Stimulated activated CD8-positive, alpha-beta memory T cell treated with anti-CD3 and anti-CD28 coated beads, Interleukin-15, amount 100 ng/mL, for 24 hours (primary cell): ENCODE results near the gene RNF19B.
"Not testable (repeated sequence)": the region's sequence is repeated elsewhere in the genome, so short reads cannot be mapped to it uniquely, and the experiment has no call there.

ENCODE experiments used
- DNase-seq: peaks from one replicate; pipeline ENCODE4 v3.0.0-alpha.2; 2020; ENCODE audit warnings: low read depth

RNF19B gene

GRCh38 chr1:32992489-32993323 lies 28.1 kb upstream of the RNF19B start:
- no peak for DNase-seq

- DNase-seq = no peak
Observed at GRCh38 chr1:32991819-32992488, 27.3 kb upstream of the RNF19B start.

GRCh38 chr1:32991386-32991785 lies 26.8 kb upstream of the RNF19B start:
- no peak for DNase-seq

GRCh38 chr1:32990887-32991286 lies 26.3 kb upstream of the RNF19B start:
- no peak for DNase-seq

- DNase-seq = no peak
Observed at GRCh38 chr1:32989160-32990050, 24.8 kb upstream of the RNF19B start.

- DNase-seq = no peak
Observed at GRCh38 chr1:32988665-32989064, 24.1 kb upstream of the RNF19B start.

GRCh38 chr1:32985226-32985625 lies 20.6 kb upstream of the RNF19B start:
- DNase-seq = no peak

GRCh38 chr1:32984455-32985171 lies 20.0 kb upstream of the RNF19B start:
- no peak for DNase-seq

- DNase-seq = no peak
Observed at GRCh38 chr1:32984090-32984454, 19.5 kb upstream of the RNF19B start.

- no peak for DNase-seq
Observed at GRCh38 chr1:32983020-32983419, 18.4 kb upstream of the RNF19B start.

- DNase-seq = no peak
Observed at GRCh38 chr1:32981003-32981901, 16.6 kb upstream of the RNF19B start.

GRCh38 chr1:32980080-32980479 lies 15.5 kb upstream of the RNF19B start:
- no peak for DNase-seq

GRCh38 chr1:32978854-32979253 lies 14.2 kb upstream of the RNF19B start:
- DNase-seq = no peak

- no peak for DNase-seq
Observed at GRCh38 chr1:32977546-32978087, 13.0 kb upstream of the RNF19B start.

GRCh38 chr1:32975055-32975454 lies 10.4 kb upstream of the RNF19B start:
- DNase-seq = not testable (repeated sequence)

GRCh38 chr1:32973458-32973857 lies 8.8 kb upstream of the RNF19B start:
- not testable (repeated sequence) for DNase-seq

GRCh38 chr1:32972814-32973428 lies 8.3 kb upstream of the RNF19B start:
- no peak for DNase-seq

GRCh38 chr1:32971576-32971975 lies 7.0 kb upstream of the RNF19B start:
- no peak for DNase-seq

GRCh38 chr1:32971156-32971555 lies 6.5 kb upstream of the RNF19B start:
- no peak for DNase-seq

- no peak for DNase-seq
Observed at GRCh38 chr1:32969566-32969965, 5.0 kb upstream of the RNF19B start.
